Ecto neural progenitor cell (in vitro differentiated cells): ENCODE measurements around the gene TSPAN3.
A peak's percentile ranks its signal among the peaks of the same experiment; 100 is the strongest.

Source experiments
- DNase-seq: peaks from one replicate; pipeline ENCODE4 v3.0.0-alpha.2; 2018; ENCODE audit warnings: low spot score

The TSPAN3 gene

GRCh38 chr15:77033729-77034671 lies 36.9 kb downstream of the TSPAN3 start:
- DNase-seq, result peak; percentile 45

- no peak for DNase-seq
Observed at GRCh38 chr15:77033417-77033728, 37.5 kb downstream of the TSPAN3 start.

- DNase-seq, result peak; percentile 45
Observed at GRCh38 chr15:77032647-77033416, 38.1 kb downstream of the TSPAN3 start.

GRCh38 chr15:77032052-77032646 lies 38.8 kb downstream of the TSPAN3 start:
- DNase-seq, result peak; percentile 44

- DNase-seq, result peak; percentile 50
Observed at GRCh38 chr15:77031376-77032050, 39.4 kb downstream of the TSPAN3 start.

GRCh38 chr15:77030928-77031375 lies 40.0 kb downstream of the TSPAN3 start:
- DNase-seq, result peak; percentile 69

- DNase-seq, result peak; percentile 62
Observed at GRCh38 chr15:77030048-77030927, 40.6 kb downstream of the TSPAN3 start.

GRCh38 chr15:77029166-77030047 lies 41.5 kb downstream of the TSPAN3 start:
- peak; percentile 39 for DNase-seq

- DNase-seq, result peak; percentile 47
Observed at GRCh38 chr15:77028451-77029165, 42.3 kb downstream of the TSPAN3 start.

- peak; percentile 68 for DNase-seq
Observed at GRCh38 chr15:77027697-77028450, 43.0 kb downstream of the TSPAN3 start.

GRCh38 chr15:77027111-77027696 lies 43.7 kb downstream of the TSPAN3 start:
- DNase-seq, result peak; percentile 45

- peak; percentile 49 for DNase-seq
Observed at GRCh38 chr15:77026501-77027110, 44.3 kb downstream of the TSPAN3 start.

GRCh38 chr15:77025941-77026411 lies 44.9 kb downstream of the TSPAN3 start:
- DNase-seq, result peak; percentile 43

- DNase-seq, result peak; percentile 46
Observed at GRCh38 chr15:77025083-77025901, 45.6 kb downstream of the TSPAN3 start.

GRCh38 chr15:77024273-77025082 lies 46.4 kb downstream of the TSPAN3 start:
- DNase-seq, result peak; percentile 86
